GM19372 (cell line): ENCODE results near the gene ATP2C2.
"Not testable (repeated sequence)": the region's sequence is repeated elsewhere in the genome, so short reads cannot be mapped to it uniquely, and the experiment has no call there.

Source experiments
- ATAC-seq: cut with Tn5 transposase; IDR thresholded peaks from one replicate; pipeline ENCODE4 v1.9.1; 2021; ENCODE audit warnings: mild to moderate bottlenecking, low read depth, moderate library complexity; ENCODE audit not compliant: unreplicated experiment

Gene ATP2C2

GRCh38 chr16:84391151-84392030 is 23.1 kb downstream of the ATP2C2 start:
- no peak for ATAC-seq

- ATAC-seq: no peak
These were observed 23.7 kb downstream of the ATP2C2 start for GRCh38 chr16:84392031-84392360.

GRCh38 chr16:84396082-84396481 is 27.7 kb downstream of the ATP2C2 start:
- ATAC-seq: not testable (repeated sequence)

GRCh38 chr16:84396537-84397008 is 28.2 kb downstream of the ATP2C2 start:
- no peak for ATAC-seq

- ATAC-seq: no peak
These were observed 28.8 kb downstream of the ATP2C2 start for GRCh38 chr16:84397090-84397489.

- no peak for ATAC-seq
These were observed 30.4 kb downstream of the ATP2C2 start for GRCh38 chr16:84398701-84399100.

- ATAC-seq: not testable (repeated sequence)
These were observed 31.6 kb downstream of the ATP2C2 start for GRCh38 chr16:84399912-84400311.

GRCh38 chr16:84403435-84403834 is 35.1 kb downstream of the ATP2C2 start:
- not testable (repeated sequence) for ATAC-seq

- ATAC-seq: no peak
These were observed 36.0 kb downstream of the ATP2C2 start for GRCh38 chr16:84404324-84404723.

GRCh38 chr16:84404936-84405639 is 36.8 kb downstream of the ATP2C2 start:
- ATAC-seq: no peak

GRCh38 chr16:84406006-84406963 is 37.9 kb downstream of the ATP2C2 start:
- ATAC-seq: no peak

- no peak for ATAC-seq
These were observed 39.4 kb downstream of the ATP2C2 start for GRCh38 chr16:84407588-84408313.

- no peak for ATAC-seq
These were observed 40.0 kb downstream of the ATP2C2 start for GRCh38 chr16:84408314-84408690.

GRCh38 chr16:84408856-84409255 is 40.5 kb downstream of the ATP2C2 start:
- ATAC-seq: no peak

- ATAC-seq: no peak
These were observed 42.2 kb downstream of the ATP2C2 start for GRCh38 chr16:84410361-84411138.

- no peak for ATAC-seq
These were observed 43.4 kb downstream of the ATP2C2 start for GRCh38 chr16:84411768-84412167.

GRCh38 chr16:84412262-84412661 is 43.9 kb downstream of the ATP2C2 start:
- ATAC-seq: no peak

- ATAC-seq: no peak
These were observed 45.1 kb downstream of the ATP2C2 start for GRCh38 chr16:84413244-84414004.
